ENCODE data around the gene C1orf52. TPM values are rescaled to one million over a fixed set of nuclear protein-coding genes. Genes with fewer than 3 reads are reported as not detected.

Gene C1orf52
- total RNA-seq, 3 donors from 2014 or later = 11.6 to 21.6 (median 15.0) TPM

DNA sequence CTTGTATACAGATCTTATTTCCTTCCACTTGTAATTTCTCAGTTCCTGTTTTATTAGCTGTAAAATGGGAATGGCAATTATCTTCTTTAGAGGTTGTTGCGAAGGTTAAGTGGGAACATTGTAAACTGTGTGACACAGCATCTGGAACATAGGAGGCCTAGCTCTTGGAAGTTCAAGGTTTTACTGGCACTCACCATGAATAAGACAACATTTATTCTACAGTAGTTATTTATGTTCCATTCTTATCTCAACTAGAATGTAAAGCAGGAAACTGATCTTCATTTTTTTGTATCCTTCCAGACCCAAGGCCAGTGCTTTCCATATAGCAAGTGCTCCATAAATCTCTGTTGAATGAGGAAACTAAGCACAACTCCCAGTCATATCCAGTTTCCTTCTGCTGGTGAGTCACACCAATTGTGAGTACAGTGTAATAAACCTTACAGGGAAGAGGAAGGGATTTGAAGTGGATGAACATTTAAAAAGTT, 15.5 kb upstream of the C1orf52 start:
- Histone ChIP-seq H3K27me3 (no peaks in the 10 kb centered on the region), H3K4me3 (peak overlapping the region; percentile 86 to 90 (median 88)), H3K4me1 (peaks cover 0 to 9% of the 10 kb centered on the region in 2 donors), H3K9me3 (no peaks in the 10 kb centered on the region), H3K27ac (peak overlapping the region; percentile 97), H3K36me3 (no peaks in the 10 kb centered on the region)
- intact Hi-C loops (cut with DNase I; ENCODE audit: low total_unique reads) = no loop called here
- TF ChIP-seq, protein P1, sequence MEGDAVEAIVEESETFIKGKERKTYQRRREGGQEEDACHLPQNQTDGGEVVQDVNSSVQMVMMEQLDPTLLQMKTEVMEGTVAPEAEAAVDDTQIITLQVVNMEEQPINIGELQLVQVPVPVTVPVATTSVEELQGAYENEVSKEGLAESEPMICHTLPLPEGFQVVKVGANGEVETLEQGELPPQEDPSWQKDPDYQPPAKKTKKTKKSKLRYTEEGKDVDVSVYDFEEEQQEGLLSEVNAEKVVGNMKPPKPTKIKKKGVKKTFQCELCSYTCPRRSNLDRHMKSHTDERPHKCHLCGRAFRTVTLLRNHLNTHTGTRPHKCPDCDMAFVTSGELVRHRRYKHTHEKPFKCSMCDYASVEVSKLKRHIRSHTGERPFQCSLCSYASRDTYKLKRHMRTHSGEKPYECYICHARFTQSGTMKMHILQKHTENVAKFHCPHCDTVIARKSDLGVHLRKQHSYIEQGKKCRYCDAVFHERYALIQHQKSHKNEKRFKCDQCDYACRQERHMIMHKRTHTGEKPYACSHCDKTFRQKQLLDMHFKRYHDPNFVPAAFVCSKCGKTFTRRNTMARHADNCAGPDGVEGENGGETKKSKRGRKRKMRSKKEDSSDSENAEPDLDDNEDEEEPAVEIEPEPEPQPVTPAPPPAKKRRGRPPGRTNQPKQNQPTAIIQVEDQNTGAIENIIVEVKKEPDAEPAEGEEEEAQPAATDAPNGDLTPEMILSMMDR (IDR thresholded peaks at IDR 0.05) = no peak
- TF ChIP-seq POLR2A (IDR thresholded peaks at IDR 0.05) (no peak), POLR2AphosphoS5 (IDR thresholded peaks at IDR 0.05) (no peak)
- DNase-seq (ENCODE audit: low spot score in 2 of 2) = no peak

DNA sequence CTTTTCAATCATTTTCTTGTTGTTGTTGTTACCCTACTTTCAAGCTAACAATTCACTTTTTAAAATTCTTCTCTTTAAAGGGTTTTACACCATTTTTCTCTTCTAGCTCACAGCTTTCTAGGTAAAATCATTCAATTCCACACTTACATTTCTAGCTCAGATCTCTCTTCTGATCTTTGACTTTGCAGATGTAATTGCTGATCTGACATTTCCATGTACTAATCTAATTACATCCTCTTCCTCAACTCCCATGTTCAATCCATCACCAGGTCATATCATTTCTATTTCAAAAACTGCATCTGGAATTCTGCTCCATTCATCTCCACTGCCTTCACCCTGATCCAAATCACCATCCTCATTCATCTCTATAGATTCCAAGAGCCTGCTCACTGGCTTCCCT, 13.9 kb upstream of the C1orf52 start:
- no peak overlapping the region for H3K27ac ChIP-seq
- no peaks in the 10 kb centered on the region for H3K27me3 ChIP-seq
- no peak for DNase-seq (ENCODE audit: low spot score in 2 of 2)
- no peaks in the 10 kb centered on the region for H3K36me3 ChIP-seq
- no peak overlapping the region for H3K4me3 ChIP-seq
- peaks cover 0 to 9% of the 10 kb centered on the region in 2 donors for H3K4me1 ChIP-seq
- no peaks in the 10 kb centered on the region for H3K9me3 ChIP-seq
- intact Hi-C loops (cut with DNase I; ENCODE audit: low total_unique reads) = no loop called here
- TF ChIP-seq, protein P1 (IDR thresholded peaks at IDR 0.05) = no peak
- TF ChIP-seq POLR2AphosphoS5 (IDR thresholded peaks at IDR 0.05) (no peak), POLR2A (IDR thresholded peaks at IDR 0.05) (no peak)

DNA sequence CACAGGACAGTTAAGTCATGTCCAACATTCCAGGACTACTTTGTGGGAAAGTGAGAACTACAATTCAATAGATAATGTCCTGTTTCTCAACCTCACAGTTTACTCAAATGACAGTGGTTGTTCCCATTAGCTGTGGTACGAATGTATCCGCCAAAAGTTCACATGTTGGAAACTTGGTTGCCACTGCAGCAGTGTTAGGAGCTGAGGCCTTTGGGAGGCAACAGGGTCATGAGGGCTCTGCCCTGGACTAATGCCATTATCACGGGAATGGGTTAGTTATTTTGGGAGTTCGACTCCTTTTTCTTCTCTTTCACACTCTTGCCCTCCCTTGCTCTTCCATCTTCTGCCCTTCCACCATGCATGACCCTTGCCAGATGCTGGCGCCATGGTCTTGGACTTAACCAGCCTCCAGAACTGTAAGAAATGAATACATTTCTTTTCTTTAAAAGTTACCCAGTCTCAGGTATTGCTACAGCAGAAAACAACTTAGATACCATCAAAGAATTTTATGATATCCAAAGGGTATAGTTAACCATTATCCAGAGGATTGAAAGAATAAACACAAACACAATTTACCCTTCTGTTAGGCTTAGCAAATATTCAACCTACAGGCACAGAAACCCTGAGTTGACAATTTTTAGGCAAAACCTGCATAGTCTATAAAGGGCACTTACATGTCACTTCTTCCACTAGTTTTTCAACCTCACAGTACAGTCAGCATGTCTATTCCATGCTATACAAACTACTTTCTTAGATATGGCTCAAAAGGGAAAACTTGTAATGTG, 9.5 kb upstream of the C1orf52 start:
- no peaks in the 10 kb centered on the region for H3K27me3 ChIP-seq
- no peaks in the 10 kb centered on the region for H3K4me1 ChIP-seq
- intact Hi-C loops (cut with DNase I; ENCODE audit: low total_unique reads) = no loop called here
- TF ChIP-seq POLR2A (IDR thresholded peaks at IDR 0.05) = no peak
- TF ChIP-seq POLR2AphosphoS5 (IDR thresholded peaks at IDR 0.05) = no peak
- TF ChIP-seq, protein P1 (IDR thresholded peaks at IDR 0.05) = no peak
- no peak overlapping the region for H3K4me3 ChIP-seq
- DNase-seq (ENCODE audit: low spot score in 2 of 2) = no peak
- no peaks in the 10 kb centered on the region for H3K36me3 ChIP-seq
- H3K9me3 ChIP-seq = no peaks in the 10 kb centered on the region
- no peak overlapping the region for H3K27ac ChIP-seq

DNA sequence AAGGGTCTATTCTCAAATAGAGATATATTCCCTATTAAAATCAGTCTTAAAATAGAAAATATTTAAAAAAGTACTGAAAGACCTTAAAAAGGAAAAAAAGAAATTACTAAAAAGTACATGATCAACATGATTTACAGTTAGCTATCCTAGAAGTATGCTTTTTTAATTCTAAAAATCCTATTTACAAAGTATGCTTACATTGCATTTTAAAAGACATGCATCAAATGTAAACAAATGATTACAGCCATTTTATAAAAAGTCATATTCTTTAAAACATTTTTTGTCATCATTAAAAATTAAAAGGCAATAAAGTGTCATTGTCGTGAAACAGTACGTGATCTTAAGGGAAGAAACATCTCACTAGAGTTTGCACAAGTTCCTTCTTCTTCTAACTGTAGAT, 7.9 kb upstream of the C1orf52 start:
- no peak for DNase-seq (ENCODE audit: low spot score in 2 of 2)
- no peak overlapping the region for H3K27ac ChIP-seq
- no peak overlapping the region for H3K4me3 ChIP-seq
- no peaks in the 10 kb centered on the region for H3K4me1 ChIP-seq
- TF ChIP-seq POLR2A (IDR thresholded peaks at IDR 0.05) (no peak), POLR2AphosphoS5 (IDR thresholded peaks at IDR 0.05) (no peak)
- TF ChIP-seq, protein P1 (IDR thresholded peaks at IDR 0.05) = no peak
- no peaks in the 10 kb centered on the region for H3K36me3 ChIP-seq
- H3K9me3 ChIP-seq = no peaks in the 10 kb centered on the region
- H3K27me3 ChIP-seq = no peaks in the 10 kb centered on the region
- intact Hi-C loops (cut with DNase I; ENCODE audit: low total_unique reads) = no loop called here

DNA sequence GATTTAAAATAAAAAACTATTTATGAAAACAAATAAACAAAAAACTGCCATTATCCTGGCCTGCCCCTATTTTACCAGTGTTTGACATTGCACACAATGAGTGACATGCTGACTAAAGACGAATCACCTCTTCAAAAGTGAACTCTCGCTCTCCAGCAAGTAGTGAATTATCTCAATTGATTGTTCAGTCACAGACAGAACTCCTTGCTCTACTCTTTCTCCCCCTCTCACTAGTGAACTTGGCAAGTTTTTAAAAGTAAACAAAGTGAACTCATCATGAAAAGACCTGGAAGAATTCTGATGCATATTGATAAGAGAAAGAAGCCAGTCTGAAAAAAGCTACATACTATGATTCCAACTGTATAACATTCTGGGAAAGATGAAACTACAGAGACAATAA, 4.7 kb upstream of the C1orf52 start:
- H3K36me3 ChIP-seq = no peaks in the 10 kb centered on the region
- no peaks in the 10 kb centered on the region for H3K9me3 ChIP-seq
- no peak overlapping the region for H3K27ac ChIP-seq
- H3K4me3 ChIP-seq = no peak overlapping the region
- TF ChIP-seq, protein P1 (IDR thresholded peaks at IDR 0.05) = no peak
- no peak for TF ChIP-seq POLR2A (IDR thresholded peaks at IDR 0.05)
- TF ChIP-seq POLR2AphosphoS5 (IDR thresholded peaks at IDR 0.05) = no peak
- DNase-seq (ENCODE audit: low spot score in 2 of 2) = no peak
- intact Hi-C loops (cut with DNase I; ENCODE audit: low total_unique reads) = no loop called here
- H3K4me1 ChIP-seq = no peaks in the 10 kb centered on the region
- H3K27me3 ChIP-seq = no peaks in the 10 kb centered on the region
